Activated naive CD4-positive, alpha-beta T cell (primary cell): Measurements from ENCODE around the gene INTS11.
"Not testable (repeated sequence)": the region's sequence is repeated elsewhere in the genome, so short reads cannot be mapped to it uniquely, and the experiment has no call there.

Source experiments
- DNase-seq, 4 experiments: peaks; one replicate each; lab custom pipeline; 2025; lab: John Stamatoyannopoulos, UW

Gene INTS11

DNA sequence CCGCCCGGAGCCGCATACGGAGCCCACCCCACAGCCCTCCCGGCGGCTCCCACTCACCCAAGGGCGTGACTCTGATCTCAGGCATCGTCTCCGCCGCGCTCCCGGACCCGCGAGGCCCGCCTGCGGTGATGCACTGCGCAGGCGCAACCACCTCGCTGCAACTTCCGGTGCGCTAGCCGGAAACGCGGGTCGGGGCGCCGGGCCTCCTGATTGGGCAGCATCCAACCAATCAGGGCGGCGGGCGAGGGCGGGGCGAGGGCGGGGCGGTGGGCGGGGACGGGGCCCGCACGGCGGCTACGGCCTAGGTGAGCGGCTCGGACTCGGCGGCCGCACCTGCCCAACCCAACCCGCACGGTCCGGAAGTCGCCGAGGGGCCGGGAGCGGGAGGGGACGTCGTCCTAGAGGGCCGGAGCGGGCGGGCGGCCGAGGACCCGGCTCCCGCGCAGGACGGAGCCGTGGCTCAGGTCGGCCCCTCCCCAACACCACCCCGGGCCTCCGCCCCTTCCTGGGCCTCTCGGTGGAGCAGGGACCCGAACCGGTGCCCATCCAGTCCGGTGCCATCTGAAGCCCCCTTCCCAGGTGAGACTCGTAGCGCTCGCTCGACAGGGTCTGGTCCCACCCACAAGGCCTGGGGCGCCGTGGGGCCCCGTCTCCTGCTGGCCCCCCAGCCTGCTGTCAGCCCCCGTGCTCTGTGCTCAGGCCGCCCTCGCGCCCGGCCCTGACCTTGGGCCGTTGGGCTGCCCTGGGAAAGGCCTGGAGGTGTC, at the start of gene INTS11, which contains the start of gene CPTP:
Gene INTS11, minus strand, starts transcription at position 137 of the 764 bp plus-strand sequence. Its CDS starts 52 bp downstream, at position 85.
Gene CPTP, plus strand, starts transcription at position 279 of the 764 bp plus-strand sequence. CDS start 2,109 bp downstream, outside the sequence.
- DNase-seq = peak; percentile 89 to 95 (median 93)

DNA sequence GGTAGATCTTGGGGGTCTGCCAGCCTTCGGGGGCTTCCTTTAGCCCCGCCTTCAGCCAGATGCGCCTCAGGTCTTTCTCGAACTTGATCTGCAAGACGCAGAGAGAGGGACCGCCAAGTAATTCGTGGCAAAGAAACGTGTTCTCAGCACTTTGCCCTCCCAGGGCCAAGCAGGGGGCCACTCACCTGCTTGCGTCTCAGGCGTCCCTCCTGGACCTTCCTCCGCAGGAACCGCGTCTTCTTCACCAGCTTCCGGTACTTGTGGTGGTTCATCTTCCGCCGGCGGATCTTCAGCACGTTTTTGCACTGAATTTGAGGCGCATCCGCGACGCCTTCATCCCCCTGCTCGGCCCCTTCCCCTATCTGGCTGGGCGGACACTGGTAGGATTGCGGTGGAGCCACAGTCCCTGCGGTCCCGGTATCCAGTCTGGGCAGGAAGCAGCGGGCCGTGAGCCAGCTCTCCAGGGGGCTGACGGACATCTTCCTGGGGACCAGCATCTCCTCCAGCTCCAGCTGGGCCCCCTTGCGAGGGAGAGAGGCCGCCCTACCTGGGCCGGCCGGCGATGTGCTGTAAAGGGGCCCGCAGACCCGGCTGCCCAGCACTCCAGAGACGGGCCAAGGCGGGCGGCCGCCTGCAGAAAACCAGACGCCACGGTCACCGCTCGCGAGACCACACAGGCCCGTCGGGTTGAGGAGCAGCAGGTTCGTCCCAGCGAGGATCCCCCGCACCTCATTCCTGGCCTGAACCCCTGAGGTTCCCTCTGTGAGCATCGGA, 49.5 kb upstream of the INTS11 start:
- no peak for DNase-seq

DNA sequence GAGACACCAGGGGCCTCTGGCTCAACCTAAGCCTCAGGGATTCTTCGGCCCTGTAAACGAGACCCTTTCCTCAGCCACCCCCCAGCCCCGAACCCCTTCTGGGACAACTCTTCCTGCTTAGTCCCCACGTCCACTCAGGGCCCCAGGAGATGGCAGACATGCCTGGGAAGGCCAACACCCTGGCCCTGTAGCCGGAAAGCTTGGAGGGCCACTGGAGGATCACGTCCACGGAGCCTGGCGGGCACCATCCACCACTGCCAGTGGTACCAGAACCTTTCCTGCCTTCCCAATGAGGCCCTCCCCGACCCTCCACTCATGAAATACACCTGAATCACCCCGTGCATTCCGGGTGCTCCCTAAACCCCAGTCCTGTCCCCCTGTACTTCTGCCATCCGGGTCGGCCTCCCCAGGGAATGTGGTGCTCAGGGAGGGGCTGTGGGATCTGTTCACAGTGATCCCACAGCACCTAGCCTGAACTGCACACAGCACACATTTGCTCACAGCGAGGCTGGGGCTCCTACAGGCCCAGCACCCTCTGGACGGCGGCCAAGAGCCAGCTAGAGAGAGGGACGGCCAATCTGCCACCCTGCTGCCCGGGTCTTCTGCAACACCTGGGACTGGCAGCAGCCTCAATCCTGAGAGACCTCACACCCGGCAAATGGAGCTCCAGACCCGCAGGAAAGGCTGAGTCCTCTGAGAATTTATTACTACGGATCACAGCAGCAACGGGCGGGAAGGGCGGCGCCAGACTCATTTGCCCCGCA, 48.8 kb upstream of the INTS11 start:
- no peak for DNase-seq

GRCh38 chr1:1371746-1372711, 47.6 kb upstream of the INTS11 start:
- DNase-seq = peak; percentile 51 to 76 (median 69)

- DNase-seq = peak in 2 of 4 experiments; percentile 21 to 44
These were observed 46.9 kb upstream of the INTS11 start for GRCh38 chr1:1371364-1371745.

GRCh38 chr1:1370771-1371300, 46.4 kb upstream of the INTS11 start:
- DNase-seq = no peak

GRCh38 chr1:1370094-1370493, 45.6 kb upstream of the INTS11 start:
- not testable (repeated sequence) for DNase-seq

- no peak for DNase-seq
These were observed 42.9 kb upstream of the INTS11 start for GRCh38 chr1:1367315-1367714.

- no peak for DNase-seq
These were observed 42.2 kb upstream of the INTS11 start for GRCh38 chr1:1366699-1367066.

DNA sequence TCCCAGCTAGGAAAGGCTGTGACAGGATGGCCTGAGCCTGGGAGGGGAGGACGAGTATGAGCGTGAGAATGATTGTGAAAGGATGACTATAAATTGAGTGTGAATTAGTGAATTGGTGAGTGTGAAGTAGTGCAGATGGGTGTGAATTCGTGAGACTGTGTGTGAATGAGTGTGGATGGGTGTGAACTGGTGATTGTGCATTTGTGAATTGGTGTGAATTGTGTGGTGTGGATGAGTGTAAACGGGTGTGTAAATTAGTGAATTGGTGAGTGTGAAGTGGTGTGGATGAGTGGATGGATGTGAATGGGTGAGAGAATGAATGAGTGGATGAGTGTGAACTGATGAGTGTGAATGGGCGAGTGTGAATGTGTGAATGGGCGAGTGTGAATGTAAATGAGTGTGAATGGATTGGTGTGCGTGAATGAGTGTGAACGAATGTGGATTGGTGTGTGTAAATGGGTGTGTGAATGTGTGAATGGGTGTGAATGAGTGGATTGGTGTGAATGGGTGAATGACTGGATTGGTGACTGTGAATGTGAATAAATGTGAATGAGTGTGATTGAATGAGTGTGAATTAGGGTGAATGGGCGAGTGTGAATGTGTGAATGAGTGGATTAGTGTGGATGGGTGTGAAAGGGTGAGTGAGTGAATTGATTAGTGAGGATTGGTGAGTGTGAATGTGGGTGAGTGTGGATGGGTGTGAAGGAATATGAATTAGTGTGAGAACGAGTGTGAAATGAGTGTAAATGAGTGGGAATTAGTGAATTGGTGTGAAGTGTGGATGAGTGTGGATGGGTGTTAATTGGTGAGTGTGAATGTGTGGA, 41.6 kb upstream of the INTS11 start:
- no peak for DNase-seq

- no peak for DNase-seq
These were observed 39.8 kb upstream of the INTS11 start for GRCh38 chr1:1364266-1364665.

DNA sequence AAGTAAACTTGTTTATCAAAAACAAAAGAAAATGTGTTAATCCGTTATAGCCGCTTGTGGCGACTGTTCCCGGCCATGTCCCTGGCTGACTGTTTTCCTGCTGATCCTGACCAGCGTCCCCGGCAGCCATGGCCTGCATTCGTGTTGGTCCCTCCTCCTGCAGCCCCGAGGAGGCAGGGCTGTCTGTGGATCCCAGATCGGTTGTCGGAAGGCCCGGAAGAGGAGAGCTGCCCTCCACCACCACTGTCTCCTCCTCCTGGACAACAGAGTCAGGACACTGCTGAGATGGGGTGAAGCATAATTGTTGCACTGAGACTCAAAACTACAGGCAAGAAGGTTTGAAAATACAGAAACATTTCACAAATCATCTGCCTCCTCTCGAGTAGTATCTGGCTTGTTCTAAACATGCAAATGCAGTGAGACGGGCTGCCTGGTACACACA, 37.5 kb upstream of the INTS11 start:
- no peak for DNase-seq

- no peak for DNase-seq
These were observed 36.9 kb upstream of the INTS11 start for GRCh38 chr1:1361233-1361981.

GRCh38 chr1:1360506-1361169, 36.2 kb upstream of the INTS11 start:
- no peak for DNase-seq

GRCh38 chr1:1359664-1360468, 35.4 kb upstream of the INTS11 start:
- no peak for DNase-seq

GRCh38 chr1:1359308-1359663, 34.8 kb upstream of the INTS11 start:
- DNase-seq = no peak

- DNase-seq = no peak
These were observed 34.2 kb upstream of the INTS11 start, which contains the start of gene MXRA8 for GRCh38 chr1:1358433-1359271. Gene MXRA8 (minus strand): TSS chr1:1358555. CDS start chr1:1358504, 51 bp downstream.
